Measurements from ENCODE around the gene CENPQ. TPM values are rescaled to one million over a fixed set of nuclear protein-coding genes. Genes with fewer than 3 reads are reported as not detected.

Gene CENPQ
- total RNA-seq, 1 donor from 2014 or later: 3.3 TPM

- DNase-seq (ENCODE audit: low read depth): no peak
- no peaks in the 10 kb centered on the region for H3K36me3 ChIP-seq (ENCODE audit: control insufficient read depth, insufficient read depth, low read length)
- no peaks in the 10 kb centered on the region for H3K27me3 ChIP-seq (ENCODE audit: control insufficient read depth, insufficient read depth, low read length)
- H3K4me3 ChIP-seq (ENCODE audit: low read depth, low read length): no peak overlapping the region
- no peak for TF ChIP-seq CTCF (IDR thresholded peaks at IDR 0.05; ENCODE audit: insufficient read depth, low read length, poor library complexity, severe bottlenecking)
These were observed 56.5 kb downstream of the CENPQ start for GRCh38 chr6:49519660-49520059.

GRCh38 chr6:49522710-49523593 lies 59.8 kb downstream of the CENPQ start:
- no peak overlapping the region for H3K4me3 ChIP-seq (ENCODE audit: low read depth, low read length)
- no peaks in the 10 kb centered on the region for H3K27me3 ChIP-seq (ENCODE audit: control insufficient read depth, insufficient read depth, low read length)
- H3K36me3 ChIP-seq (ENCODE audit: control insufficient read depth, insufficient read depth, low read length): no peaks in the 10 kb centered on the region
- no peak for DNase-seq (ENCODE audit: low read depth)
- TF ChIP-seq CTCF (IDR thresholded peaks at IDR 0.05; ENCODE audit: insufficient read depth, low read length, poor library complexity, severe bottlenecking): no peak

GRCh38 chr6:49523901-49524300 lies 60.7 kb downstream of the CENPQ start:
- TF ChIP-seq CTCF (IDR thresholded peaks at IDR 0.05; ENCODE audit: insufficient read depth, low read length, poor library complexity, severe bottlenecking): no peak
- H3K36me3 ChIP-seq (ENCODE audit: control insufficient read depth, insufficient read depth, low read length): no peaks in the 10 kb centered on the region
- H3K4me3 ChIP-seq (ENCODE audit: low read depth, low read length): no peak overlapping the region
- DNase-seq (ENCODE audit: low read depth): no peak
- H3K27me3 ChIP-seq (ENCODE audit: control insufficient read depth, insufficient read depth, low read length): no peaks in the 10 kb centered on the region

GRCh38 chr6:49524541-49524940 lies 61.4 kb downstream of the CENPQ start:
- Histone ChIP-seq H3K36me3 (ENCODE audit: control insufficient read depth, insufficient read depth, low read length) (no peaks in the 10 kb centered on the region), H3K4me3 (ENCODE audit: low read depth, low read length) (no peak overlapping the region), H3K27me3 (ENCODE audit: control insufficient read depth, insufficient read depth, low read length) (no peaks in the 10 kb centered on the region)
- no peak for TF ChIP-seq CTCF (IDR thresholded peaks at IDR 0.05; ENCODE audit: insufficient read depth, low read length, poor library complexity, severe bottlenecking)
- no peak for DNase-seq (ENCODE audit: low read depth)

GRCh38 chr6:49526598-49526997 lies 63.4 kb downstream of the CENPQ start:
- no peak for TF ChIP-seq CTCF (IDR thresholded peaks at IDR 0.05; ENCODE audit: insufficient read depth, low read length, poor library complexity, severe bottlenecking)
- DNase-seq (ENCODE audit: low read depth): no peak

GRCh38 chr6:49527320-49527719 lies 64.2 kb downstream of the CENPQ start:
- no peaks in the 10 kb centered on the region for H3K36me3 ChIP-seq (ENCODE audit: control insufficient read depth, insufficient read depth, low read length)
- H3K4me3 ChIP-seq (ENCODE audit: low read depth, low read length): no peak overlapping the region
- H3K27me3 ChIP-seq (ENCODE audit: control insufficient read depth, insufficient read depth, low read length): no peaks in the 10 kb centered on the region
- TF ChIP-seq CTCF (IDR thresholded peaks at IDR 0.05; ENCODE audit: insufficient read depth, low read length, poor library complexity, severe bottlenecking): no peak
- DNase-seq (ENCODE audit: low read depth): no peak

More at GRCh38 chr6:49526598-49526997, 63.4 kb downstream of the CENPQ start:
- no peaks in the 10 kb centered on the region for H3K36me3 ChIP-seq (ENCODE audit: control insufficient read depth, insufficient read depth, low read length)
- no peaks in the 10 kb centered on the region for H3K27me3 ChIP-seq (ENCODE audit: control insufficient read depth, insufficient read depth, low read length)
- no peak overlapping the region for H3K4me3 ChIP-seq (ENCODE audit: low read depth, low read length)
